ENCODE results near the gene BRD4. TPM values are rescaled to one million over a fixed set of nuclear protein-coding genes. Genes with fewer than 3 reads are reported as not detected.

The BRD4 gene
- total and polyA plus RNA-seq, 2 experiments from 2014 or later, result 63.8 to 115 TPM

- Histone ChIP-seq H3K4me2 (no peak overlapping the region), H3F3A (replicated peaks; ENCODE audit: low read depth) (no peaks in the 10 kb centered on the region), H3K4me1 (ENCODE audit: insufficient read depth) (peaks cover 32% of the 10 kb centered on the region), H3K27ac (ENCODE audit: low read depth) (no peak overlapping the region), H3K27me3 (ENCODE audit: insufficient read depth) (no peaks in the 10 kb centered on the region), H3K36me3 (ENCODE audit: insufficient read depth) (no peaks in the 10 kb centered on the region), H4K20me1 (replicated peaks; ENCODE audit: insufficient read depth) (peaks cover 88% of the 10 kb centered on the region), H3K4me3 (no peak overlapping the region), H3K9me2 (ENCODE audit: insufficient read depth) (no peaks in the 10 kb centered on the region), H2AFZ (no peak overlapping the region), H3K79me2 (replicated peaks; ENCODE audit: insufficient read depth) (peaks cover 100% of the 10 kb centered on the region)
- H3K4me1 Mint-ChIP-seq, result peaks cover 35% of the 10 kb centered on the region
- H3K9me3 Mint-ChIP-seq, result no peaks in the 10 kb centered on the region; the same call in 2 of the 3 replicates
- TF ChIP-seq, protein P1, sequence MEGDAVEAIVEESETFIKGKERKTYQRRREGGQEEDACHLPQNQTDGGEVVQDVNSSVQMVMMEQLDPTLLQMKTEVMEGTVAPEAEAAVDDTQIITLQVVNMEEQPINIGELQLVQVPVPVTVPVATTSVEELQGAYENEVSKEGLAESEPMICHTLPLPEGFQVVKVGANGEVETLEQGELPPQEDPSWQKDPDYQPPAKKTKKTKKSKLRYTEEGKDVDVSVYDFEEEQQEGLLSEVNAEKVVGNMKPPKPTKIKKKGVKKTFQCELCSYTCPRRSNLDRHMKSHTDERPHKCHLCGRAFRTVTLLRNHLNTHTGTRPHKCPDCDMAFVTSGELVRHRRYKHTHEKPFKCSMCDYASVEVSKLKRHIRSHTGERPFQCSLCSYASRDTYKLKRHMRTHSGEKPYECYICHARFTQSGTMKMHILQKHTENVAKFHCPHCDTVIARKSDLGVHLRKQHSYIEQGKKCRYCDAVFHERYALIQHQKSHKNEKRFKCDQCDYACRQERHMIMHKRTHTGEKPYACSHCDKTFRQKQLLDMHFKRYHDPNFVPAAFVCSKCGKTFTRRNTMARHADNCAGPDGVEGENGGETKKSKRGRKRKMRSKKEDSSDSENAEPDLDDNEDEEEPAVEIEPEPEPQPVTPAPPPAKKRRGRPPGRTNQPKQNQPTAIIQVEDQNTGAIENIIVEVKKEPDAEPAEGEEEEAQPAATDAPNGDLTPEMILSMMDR (conservative IDR thresholded peaks at IDR 0.05; ENCODE audit: low read depth in 2 of 2), result no peak
- TF ChIP-seq NANOG (IDR thresholded peaks at IDR 0.05; ENCODE audit: borderline replicate concordance), result no peak
- H3K27me3 Mint-ChIP-seq (ENCODE audit: insufficient read depth, low read depth, poor library complexity), result peaks cover 9% of the 10 kb centered on the region
- no peak overlapping the region for H3K27ac Mint-ChIP-seq
- peaks cover 17% of the 10 kb centered on the region; the same call in 2 of the 3 replicates for H3K36me3 Mint-ChIP-seq (ENCODE audit: low read depth)
- ATAC-seq (no peak), DNase-seq (ENCODE audit: low spot score) (no peak)
- H3K4me3 Mint-ChIP-seq, result no peak overlapping the region
Observed at GRCh38 chr19:15313649-15314279, 18.6 kb downstream of the BRD4 start.

DNA sequence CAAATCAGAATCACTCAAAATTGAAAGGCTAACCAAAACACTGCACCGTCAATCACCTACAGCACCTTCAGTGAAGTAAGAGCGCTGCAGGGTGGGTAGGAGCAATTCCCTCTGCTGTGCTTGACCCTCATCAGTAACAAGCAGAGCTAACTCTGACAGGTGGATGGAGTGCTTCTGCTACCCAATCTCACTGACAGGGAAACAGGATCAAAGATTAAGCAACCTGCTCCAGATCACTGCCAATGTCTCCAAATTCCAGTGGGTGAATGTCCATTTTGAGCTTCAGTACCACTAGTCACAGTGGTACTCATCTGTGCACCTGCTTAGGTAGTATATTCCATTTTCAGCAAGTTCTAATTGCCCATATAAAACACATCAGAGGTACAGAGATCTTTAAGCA, 25.2 kb downstream of the BRD4 start:
- Histone ChIP-seq H3K4me2 (no peak overlapping the region), H3K9me2 (ENCODE audit: insufficient read depth) (no peaks in the 10 kb centered on the region), H4K20me1 (replicated peaks; ENCODE audit: insufficient read depth) (peaks cover 87% of the 10 kb centered on the region), H3K36me3 (ENCODE audit: insufficient read depth) (no peaks in the 10 kb centered on the region), H3K4me1 (ENCODE audit: insufficient read depth) (peaks cover 9% of the 10 kb centered on the region; the same call in 1 of the 2 replicates), H3K4me3 (no peak overlapping the region), H2AFZ (no peak overlapping the region), H3K79me2 (replicated peaks; ENCODE audit: insufficient read depth) (peaks cover 100% of the 10 kb centered on the region), H3K27ac (ENCODE audit: low read depth) (no peak overlapping the region), H3F3A (replicated peaks; ENCODE audit: low read depth) (peaks cover 3% of the 10 kb centered on the region; the same call in 1 of the 2 replicates), H3K27me3 (ENCODE audit: insufficient read depth) (no peaks in the 10 kb centered on the region)
- no peak overlapping the region for H3K4me3 Mint-ChIP-seq
- peaks cover 16% of the 10 kb centered on the region; the same call in 2 of the 3 replicates for H3K36me3 Mint-ChIP-seq (ENCODE audit: low read depth)
- no peak overlapping the region for H3K27ac Mint-ChIP-seq
- ATAC-seq (no peak), DNase-seq (ENCODE audit: low spot score) (no peak)
- peaks cover 16% of the 10 kb centered on the region for H3K4me1 Mint-ChIP-seq
- H3K27me3 Mint-ChIP-seq (ENCODE audit: insufficient read depth, low read depth, poor library complexity), result peaks cover 3% of the 10 kb centered on the region
- H3K9me3 Mint-ChIP-seq, result no peaks in the 10 kb centered on the region; the same call in 2 of the 3 replicates
- TF ChIP-seq, protein P2, sequence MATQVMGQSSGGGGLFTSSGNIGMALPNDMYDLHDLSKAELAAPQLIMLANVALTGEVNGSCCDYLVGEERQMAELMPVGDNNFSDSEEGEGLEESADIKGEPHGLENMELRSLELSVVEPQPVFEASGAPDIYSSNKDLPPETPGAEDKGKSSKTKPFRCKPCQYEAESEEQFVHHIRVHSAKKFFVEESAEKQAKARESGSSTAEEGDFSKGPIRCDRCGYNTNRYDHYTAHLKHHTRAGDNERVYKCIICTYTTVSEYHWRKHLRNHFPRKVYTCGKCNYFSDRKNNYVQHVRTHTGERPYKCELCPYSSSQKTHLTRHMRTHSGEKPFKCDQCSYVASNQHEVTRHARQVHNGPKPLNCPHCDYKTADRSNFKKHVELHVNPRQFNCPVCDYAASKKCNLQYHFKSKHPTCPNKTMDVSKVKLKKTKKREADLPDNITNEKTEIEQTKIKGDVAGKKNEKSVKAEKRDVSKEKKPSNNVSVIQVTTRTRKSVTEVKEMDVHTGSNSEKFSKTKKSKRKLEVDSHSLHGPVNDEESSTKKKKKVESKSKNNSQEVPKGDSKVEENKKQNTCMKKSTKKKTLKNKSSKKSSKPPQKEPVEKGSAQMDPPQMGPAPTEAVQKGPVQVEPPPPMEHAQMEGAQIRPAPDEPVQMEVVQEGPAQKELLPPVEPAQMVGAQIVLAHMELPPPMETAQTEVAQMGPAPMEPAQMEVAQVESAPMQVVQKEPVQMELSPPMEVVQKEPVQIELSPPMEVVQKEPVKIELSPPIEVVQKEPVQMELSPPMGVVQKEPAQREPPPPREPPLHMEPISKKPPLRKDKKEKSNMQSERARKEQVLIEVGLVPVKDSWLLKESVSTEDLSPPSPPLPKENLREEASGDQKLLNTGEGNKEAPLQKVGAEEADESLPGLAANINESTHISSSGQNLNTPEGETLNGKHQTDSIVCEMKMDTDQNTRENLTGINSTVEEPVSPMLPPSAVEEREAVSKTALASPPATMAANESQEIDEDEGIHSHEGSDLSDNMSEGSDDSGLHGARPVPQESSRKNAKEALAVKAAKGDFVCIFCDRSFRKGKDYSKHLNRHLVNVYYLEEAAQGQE (IDR thresholded peaks at IDR 0.05; ENCODE audit: unreplicated experiment), result no peak
- TF ChIP-seq, protein P1 (conservative IDR thresholded peaks at IDR 0.05; ENCODE audit: low read depth in 2 of 2), result no peak
- TF ChIP-seq JUNB (IDR thresholded peaks at IDR 0.05; ENCODE audit: unreplicated experiment) (no peak), ZNF331 (CRISPR knock-in tag; IDR thresholded peaks at IDR 0.05; ENCODE audit: low read depth) (no peak), ZNF114 (CRISPR knock-in tag; IDR thresholded peaks at IDR 0.05) (no peak), EZH2phosphoT487 (IDR thresholded peaks at IDR 0.05; ENCODE audit: unreplicated experiment) (no peak)
